GM21528 (cell line): Measurements from ENCODE around the gene OR5A2.
"Not testable (repeated sequence)": the region's sequence is repeated elsewhere in the genome, so short reads cannot be mapped to it uniquely, and the experiment has no call there.

ENCODE experiments used
- ATAC-seq: cut with Tn5 transposase; IDR thresholded peaks from one replicate; pipeline ENCODE4 v1.9.1; 2021; ENCODE audit warnings: mild to moderate bottlenecking, moderate library complexity; ENCODE audit not compliant: unreplicated experiment, low FRiP score

OR5A2 gene, protein sequence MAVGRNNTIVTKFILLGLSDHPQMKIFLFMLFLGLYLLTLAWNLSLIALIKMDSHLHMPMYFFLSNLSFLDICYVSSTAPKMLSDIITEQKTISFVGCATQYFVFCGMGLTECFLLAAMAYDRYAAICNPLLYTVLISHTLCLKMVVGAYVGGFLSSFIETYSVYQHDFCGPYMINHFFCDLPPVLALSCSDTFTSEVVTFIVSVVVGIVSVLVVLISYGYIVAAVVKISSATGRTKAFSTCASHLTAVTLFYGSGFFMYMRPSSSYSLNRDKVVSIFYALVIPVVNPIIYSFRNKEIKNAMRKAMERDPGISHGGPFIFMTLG

DNA sequence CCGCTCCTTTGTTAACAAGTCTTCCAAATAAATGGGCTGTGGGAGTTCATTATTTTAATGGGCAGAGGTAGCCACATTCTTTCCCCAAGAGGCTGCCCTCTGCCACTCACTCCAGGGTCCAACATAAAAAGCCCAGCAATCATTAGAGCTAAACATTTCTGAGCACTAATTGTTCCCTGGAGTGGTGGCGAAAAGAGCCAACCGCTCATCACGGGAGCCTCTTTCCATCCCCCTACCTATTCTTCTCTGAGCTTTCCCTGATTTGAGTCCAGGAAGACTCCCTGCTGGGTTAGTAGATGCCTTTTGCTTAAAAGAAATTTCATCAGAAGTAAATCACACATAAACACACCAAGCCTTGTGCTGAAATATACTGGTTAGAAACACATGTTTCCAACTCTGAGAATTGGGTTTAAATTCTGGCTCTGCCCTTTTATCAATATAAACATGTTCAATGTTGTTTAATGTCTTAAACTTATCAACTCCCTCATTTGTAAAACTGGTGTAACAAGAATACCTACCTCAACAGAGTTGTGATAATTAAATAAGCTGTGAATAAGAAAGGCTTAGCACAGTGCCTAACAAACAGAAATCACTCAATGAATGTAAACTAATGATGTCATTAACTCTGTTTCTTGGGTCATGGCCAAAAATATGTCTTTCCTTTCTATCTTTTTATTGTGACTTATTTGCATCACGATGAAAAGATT is at the start of gene OR5A2:
OR5A2 (minus strand) TSS at position 53 of the 707 bp plus-strand sequence. CDS start 3,460 bp downstream, outside the sequence.
- no peak for ATAC-seq

GRCh38 chr11:59475176-59475575 is 49.0 kb upstream of the OR5A2 start:
- no peak for ATAC-seq

- no peak for ATAC-seq
Observed at GRCh38 chr11:59473015-59473414, 46.8 kb upstream of the OR5A2 start, which contains the start of gene OR4D10. TSS of gene OR4D10 (plus strand) at chr11:59473315. CDS start at chr11:59477430, 4,115 bp downstream.

- no peak for ATAC-seq
Observed at GRCh38 chr11:59463190-59463641, 37.0 kb upstream of the OR5A2 start.

DNA sequence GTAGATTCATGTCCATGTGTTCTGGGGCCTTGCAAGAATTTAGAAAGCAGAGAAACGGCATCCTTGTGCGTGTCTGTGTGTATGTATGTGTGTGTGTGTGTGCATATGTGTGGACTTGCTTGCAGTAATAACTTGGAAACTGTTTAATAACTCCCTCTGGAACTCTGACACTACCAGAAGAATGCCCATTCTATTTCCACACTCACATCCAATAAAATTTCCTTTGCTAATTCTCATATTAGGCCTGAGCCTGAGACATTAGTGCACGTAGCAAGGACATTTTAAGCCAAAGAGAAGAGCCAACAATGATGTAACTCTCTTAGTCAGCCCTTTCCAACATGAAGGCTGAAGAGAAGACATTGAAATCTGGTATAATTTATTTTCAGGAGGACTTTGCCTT is 33.7 kb upstream of the OR5A2 start:
- no peak for ATAC-seq

DNA sequence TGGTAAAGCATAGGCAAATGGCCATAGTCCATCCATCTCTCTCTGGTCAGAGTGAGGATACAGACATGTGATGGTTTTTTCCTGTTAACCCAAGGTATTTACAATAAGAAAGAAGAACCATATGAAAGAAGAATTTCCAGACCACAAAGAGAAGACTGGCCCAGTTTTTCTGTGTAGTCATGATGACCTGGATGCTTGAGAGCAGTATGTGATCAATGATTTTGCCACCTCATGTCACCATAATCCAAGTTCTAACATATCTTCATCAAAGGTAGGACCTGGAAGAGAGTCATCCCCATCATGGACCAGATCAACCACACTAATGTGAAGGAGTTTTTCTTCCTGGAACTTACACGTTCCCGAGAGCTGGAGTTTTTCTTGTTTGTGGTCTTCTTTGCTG is 30.4 kb upstream of the OR5A2 start, which contains the start of gene OR4D6:
OR4D6 (plus strand) TSS at position 301 of the 400 bp plus-strand sequence; CDS start at position 301, 0 bp downstream.
- no peak for ATAC-seq

DNA sequence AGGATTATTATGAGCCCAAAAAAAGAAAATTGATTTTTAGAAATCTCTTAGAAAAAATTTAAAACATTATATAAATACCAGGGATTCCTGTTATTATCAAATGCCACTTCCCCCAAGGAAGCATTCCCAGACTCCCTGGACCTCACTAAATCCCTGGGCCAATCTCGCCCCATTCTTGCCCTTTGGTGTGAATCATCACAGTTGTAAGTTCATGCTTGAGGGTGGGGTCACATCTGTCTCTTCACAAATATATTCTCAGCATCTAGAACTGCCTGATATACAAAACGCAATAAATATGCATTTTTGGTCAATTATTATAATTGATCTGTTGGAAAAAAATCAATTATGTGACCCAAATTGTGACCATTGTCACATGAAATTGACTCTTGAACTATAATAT is 22.3 kb upstream of the OR5A2 start:
- no peak for ATAC-seq

DNA sequence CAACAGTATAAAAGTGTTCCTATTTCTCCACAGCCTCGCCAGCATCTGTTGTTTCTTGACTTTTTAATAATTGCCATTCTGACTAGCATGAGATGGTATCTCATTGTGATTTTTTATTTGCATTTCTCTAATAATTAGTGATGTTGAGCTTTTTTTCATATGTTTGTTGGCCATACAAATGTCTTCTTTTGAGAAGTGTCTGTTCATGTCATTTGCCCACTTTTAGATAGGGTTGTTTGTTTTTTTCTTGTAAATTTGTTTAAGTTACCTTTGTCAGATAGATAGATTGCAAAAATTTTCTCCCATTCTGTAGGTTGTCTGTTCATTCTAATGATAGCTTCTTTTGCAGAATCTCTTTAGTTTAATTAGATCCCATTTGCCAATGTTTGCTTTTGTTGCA is 19.4 kb upstream of the OR5A2 start:
- not testable (repeated sequence) for ATAC-seq

DNA sequence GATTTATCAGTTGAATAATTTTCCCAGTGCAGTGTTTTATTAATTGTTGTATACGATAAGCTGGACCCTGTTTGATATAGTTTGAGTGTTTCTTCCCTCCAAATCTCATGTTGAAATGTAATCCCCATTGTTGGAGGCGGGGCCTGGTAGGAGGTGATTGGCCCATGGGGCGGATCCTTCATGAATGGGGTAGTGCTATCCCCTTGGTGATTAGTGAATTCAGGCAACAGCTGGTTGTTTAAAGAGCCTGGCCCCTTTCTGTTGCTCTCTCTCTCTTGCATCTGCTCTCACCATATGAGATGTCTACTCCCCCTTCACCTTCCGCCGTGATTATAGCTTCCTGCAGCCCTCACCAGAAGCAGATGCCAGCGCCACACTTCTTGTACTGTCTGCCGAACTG is 11.6 kb upstream of the OR5A2 start:
- ATAC-seq = no peak

DNA sequence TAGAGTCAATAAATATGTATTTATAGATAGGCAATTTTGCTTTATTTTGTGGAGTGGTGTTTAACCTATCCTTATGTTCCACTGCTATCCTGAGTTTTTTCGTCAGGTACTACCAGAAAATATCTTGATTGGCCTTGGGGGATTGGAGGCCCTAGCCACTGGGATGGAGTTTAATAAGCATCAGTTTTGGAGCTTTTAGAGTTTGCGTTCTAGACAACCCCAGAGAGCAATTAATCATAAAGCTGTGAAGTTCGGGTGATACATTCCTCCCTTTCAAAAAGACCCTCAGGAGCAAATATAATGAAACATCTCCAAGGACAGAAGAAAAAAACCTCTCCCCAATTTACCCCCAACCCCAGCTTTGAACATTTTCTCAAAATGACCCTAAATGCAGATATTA is 10.0 kb upstream of the OR5A2 start, which contains the start of gene OR5A1:
OR5A1 (plus strand) TSS at position 301 of the 400 bp plus-strand sequence. CDS start 6,700 bp downstream, outside the sequence.
- no peak for ATAC-seq

GRCh38 chr11:59429924-59430516 is 3.8 kb upstream of the OR5A2 start:
- ATAC-seq = no peak

DNA sequence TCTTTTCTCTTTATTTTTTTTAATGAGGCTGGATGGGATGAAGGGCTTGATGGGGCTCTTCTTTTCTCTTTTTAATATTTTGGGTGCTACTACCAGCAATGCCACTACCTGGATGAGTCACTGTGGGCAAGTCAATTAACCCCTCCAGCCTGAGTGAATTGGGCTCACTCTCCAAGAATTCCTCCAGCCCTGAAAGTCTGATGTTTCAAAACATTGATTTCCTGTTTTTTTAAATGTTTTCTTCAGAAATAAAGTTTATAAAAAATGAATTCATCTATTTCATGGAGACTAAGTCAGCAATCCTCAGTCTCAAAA is 812 bp upstream of the OR5A2 start:
- ATAC-seq = no peak

DNA sequence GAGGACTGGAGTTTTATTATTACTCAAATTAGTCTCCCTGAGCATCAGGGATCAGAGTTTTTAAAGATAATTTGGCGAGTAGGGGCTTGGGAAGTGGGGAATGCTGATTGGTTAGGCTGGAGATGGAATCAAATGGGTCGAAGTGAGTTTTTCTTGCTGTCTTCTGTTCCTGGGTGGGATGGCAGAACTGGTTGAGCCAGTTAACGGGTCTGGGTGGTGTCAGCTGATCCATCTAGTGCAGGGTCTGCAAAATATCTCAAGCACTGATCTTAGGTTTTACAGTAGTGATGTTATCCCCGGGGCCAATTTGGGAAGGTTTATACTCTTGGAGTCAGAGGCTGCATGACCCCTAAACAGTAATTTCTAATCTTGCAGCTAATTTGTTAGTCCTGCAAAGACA is 1.1 kb downstream of the OR5A2 start:
- no peak for ATAC-seq

DNA sequence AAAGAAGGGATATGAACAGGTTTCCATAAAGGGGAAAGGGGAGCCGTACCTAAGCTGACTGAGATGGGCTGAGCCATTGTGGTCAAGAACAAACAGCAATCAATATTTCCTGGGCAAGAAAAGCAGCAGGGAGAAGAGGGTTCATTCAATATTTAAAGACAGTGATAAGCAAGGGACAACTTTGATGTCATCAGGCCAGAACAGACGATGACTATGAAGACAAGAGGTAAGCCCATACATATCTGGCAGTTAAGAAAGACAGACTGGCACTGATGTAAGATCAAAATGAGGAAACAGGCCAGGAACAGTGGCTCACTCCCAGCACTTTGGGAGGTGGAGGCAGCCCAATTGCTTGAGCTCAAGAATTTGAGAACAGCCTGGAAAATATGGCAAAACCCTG is 2.4 kb downstream of the OR5A2 start:
- no peak for ATAC-seq

- ATAC-seq = no peak
Observed at GRCh38 chr11:59418156-59418555, 8.1 kb downstream of the OR5A2 start.

DNA sequence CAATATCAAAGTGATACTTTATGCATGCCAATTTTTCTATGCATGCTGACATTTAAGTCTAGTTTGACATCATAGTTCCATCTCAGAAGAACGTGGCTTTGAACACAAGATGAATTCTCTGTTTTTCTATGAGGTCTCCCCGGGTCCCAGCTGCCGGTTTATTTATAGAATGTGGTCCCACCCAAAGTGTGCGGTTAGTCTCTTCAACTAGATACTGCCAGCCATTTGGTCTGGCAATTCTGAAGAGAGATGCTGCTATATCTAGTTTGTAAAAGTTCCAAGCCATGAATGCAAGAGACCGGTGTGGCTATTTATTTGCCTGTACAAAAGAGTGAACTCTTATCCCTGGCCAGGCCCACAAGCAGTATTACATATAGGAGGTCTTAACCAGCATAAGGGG is 9.2 kb downstream of the OR5A2 start:
- ATAC-seq = no peak

GRCh38 chr11:59416613-59417012 is 9.6 kb downstream of the OR5A2 start:
- no peak for ATAC-seq

DNA sequence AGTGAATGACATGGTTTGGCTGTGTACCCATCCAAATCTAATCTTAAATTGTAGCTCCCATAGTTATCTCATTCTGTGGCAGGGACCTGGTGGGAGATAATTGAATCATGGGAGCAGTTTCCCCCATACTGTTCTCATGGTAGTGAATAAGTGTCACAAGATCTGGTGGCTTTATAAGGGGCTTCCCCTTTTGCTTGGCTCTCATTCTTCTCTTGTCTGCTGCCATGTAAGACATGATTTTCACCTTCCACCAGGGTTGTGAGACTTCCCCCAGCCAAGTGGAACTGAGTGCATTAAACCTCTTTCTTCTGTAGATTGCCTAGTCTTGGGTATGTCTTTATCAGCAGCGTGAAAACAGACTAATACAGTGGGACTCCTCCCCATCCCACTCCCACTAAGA is 11.1 kb downstream of the OR5A2 start:
- no peak for ATAC-seq

GRCh38 chr11:59413646-59414045 is 12.6 kb downstream of the OR5A2 start:
- ATAC-seq = no peak

DNA sequence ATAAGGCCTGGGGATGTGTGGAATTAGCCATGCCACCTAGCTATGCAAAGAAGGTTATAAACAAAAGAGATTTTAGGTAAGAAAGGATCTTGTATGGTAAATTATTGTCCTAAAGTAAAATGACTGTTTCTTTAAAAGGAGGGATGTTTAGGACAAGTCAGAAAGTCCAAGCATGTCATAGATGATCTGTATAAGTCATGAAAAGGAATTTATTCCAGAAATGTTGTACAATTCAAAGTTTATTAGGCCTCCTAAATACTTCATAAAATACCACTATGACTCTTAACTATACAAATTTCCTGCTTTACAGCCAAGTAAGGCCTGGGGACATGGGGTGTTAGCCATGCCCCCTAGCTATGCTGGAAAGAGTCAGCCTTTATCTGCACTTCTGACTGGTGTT is 22.7 kb downstream of the OR5A2 start:
- no peak for ATAC-seq

- no peak for ATAC-seq
Observed at GRCh38 chr11:59401262-59401552, 25.0 kb downstream of the OR5A2 start.
